ENCODE results near the gene CYP4F2.
"Not testable (repeated sequence)": the region's sequence is repeated elsewhere in the genome, so short reads cannot be mapped to it uniquely, and the experiment has no call there.

CYP4F2 gene

DNA sequence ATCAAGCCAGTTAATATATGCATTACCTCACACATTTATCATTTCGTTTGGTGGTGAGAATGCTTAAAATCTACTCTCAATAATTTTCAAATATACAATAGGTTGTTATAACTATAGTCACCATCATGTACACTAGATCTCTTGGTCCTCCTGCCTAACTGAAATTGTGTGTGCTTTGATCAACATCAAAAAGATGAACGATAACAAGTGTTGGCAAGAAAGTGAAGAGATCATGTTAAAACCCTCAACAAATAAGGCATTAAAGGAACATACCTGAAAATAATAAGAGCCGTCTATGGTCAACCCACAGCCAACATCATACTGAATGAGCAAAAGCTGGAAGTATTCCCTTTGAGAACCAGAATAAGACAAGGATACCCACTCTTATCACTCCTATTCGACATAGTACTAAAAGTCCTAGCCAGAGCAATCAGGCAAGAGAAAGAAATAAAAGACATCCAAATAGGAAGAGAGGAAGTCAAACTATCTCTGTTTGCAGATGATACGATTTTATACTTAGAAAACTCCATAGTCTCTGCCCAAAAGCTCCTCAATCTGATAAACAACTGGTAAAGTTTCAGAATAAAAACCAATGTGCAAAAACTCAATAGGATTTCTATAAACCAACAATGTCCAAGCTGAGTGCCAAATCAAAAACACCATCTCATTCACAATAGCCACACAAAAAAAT is 54.5 kb downstream of the CYP4F2 start:
- H3K27ac ChIP-seq, result no peak overlapping the region
- no peak overlapping the region for H2AFZ ChIP-seq (ENCODE audit: low read depth)
- no peaks in the 10 kb centered on the region for H3K79me2 ChIP-seq (ENCODE audit: insufficient read depth, low read depth)
- no peak overlapping the region for H3K4me2 ChIP-seq
- H3K27me3 ChIP-seq (ENCODE audit: insufficient read depth, low read depth), result peaks cover 35% of the 10 kb centered on the region; the same call in 1 of the 2 replicates
- no peaks in the 10 kb centered on the region for H4K20me1 ChIP-seq (ENCODE audit: insufficient read depth)
- no peak overlapping the region for H3K9ac ChIP-seq
- no peaks in the 10 kb centered on the region for H3K4me1 ChIP-seq (ENCODE audit: low read depth, poor library complexity, severe bottlenecking)
- H3K4me3 ChIP-seq (IDR thresholded peaks at IDR 0.05; ENCODE audit: insufficient read depth, low read depth, low read length), result no peak overlapping the region
- no peaks in the 10 kb centered on the region for H3K36me3 ChIP-seq (ENCODE audit: insufficient read depth)
- TF ChIP-seq, protein P1, sequence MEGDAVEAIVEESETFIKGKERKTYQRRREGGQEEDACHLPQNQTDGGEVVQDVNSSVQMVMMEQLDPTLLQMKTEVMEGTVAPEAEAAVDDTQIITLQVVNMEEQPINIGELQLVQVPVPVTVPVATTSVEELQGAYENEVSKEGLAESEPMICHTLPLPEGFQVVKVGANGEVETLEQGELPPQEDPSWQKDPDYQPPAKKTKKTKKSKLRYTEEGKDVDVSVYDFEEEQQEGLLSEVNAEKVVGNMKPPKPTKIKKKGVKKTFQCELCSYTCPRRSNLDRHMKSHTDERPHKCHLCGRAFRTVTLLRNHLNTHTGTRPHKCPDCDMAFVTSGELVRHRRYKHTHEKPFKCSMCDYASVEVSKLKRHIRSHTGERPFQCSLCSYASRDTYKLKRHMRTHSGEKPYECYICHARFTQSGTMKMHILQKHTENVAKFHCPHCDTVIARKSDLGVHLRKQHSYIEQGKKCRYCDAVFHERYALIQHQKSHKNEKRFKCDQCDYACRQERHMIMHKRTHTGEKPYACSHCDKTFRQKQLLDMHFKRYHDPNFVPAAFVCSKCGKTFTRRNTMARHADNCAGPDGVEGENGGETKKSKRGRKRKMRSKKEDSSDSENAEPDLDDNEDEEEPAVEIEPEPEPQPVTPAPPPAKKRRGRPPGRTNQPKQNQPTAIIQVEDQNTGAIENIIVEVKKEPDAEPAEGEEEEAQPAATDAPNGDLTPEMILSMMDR (conservative IDR thresholded peaks at IDR 0.05; ENCODE audit: low read depth, low read length), result no peak

DNA sequence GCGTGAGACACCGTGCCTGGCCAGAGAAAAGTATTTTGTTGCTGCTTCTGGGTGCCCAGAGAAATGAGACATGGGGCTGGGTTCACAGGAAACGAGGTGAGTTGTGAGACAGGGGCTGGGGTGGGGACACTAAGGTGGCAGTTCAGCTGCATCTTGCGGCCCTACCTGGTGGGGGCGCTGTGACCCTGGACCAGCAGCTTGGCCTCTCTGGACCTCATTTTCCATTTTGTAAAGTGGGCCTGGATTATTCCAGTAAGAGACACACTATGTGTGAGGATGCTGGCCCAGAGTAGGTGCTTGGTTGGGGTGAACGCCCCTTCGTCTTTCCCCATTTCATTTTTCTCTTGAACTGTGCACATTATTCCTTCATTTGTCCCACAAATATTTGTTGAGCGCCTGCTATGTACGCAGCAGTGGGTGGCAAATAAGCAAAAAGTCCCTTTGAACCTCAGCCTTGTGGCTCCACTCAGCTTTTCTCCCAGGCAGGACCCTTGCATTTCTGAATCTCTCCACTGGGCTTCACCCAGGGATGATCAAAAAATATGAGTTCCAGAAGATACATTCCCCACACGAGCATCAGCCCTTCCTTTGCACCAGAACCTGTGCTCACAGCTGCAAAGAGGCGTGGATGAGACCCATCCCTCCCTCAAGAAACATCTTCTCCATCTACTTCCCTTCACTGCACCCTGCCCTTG is 55.9 kb downstream of the CYP4F2 start:
- Histone ChIP-seq H3K4me2 (no peak overlapping the region), H3K36me3 (ENCODE audit: insufficient read depth) (no peaks in the 10 kb centered on the region), H3K27me3 (ENCODE audit: insufficient read depth, low read depth) (peaks cover 28% of the 10 kb centered on the region; the same call in 1 of the 2 replicates), H2AFZ (ENCODE audit: low read depth) (no peak overlapping the region), H3K27ac (no peak overlapping the region), H3K79me2 (ENCODE audit: insufficient read depth, low read depth) (no peaks in the 10 kb centered on the region), H4K20me1 (ENCODE audit: insufficient read depth) (no peaks in the 10 kb centered on the region), H3K4me1 (ENCODE audit: low read depth, poor library complexity, severe bottlenecking) (peaks cover 4% of the 10 kb centered on the region), H3K4me3 (IDR thresholded peaks at IDR 0.05; ENCODE audit: insufficient read depth, low read depth, low read length) (no peak overlapping the region), H3K9ac (no peak overlapping the region)
- TF ChIP-seq, protein P1 (conservative IDR thresholded peaks at IDR 0.05; ENCODE audit: low read depth, low read length), result no peak; the same call in 1 of the 2 replicates

DNA sequence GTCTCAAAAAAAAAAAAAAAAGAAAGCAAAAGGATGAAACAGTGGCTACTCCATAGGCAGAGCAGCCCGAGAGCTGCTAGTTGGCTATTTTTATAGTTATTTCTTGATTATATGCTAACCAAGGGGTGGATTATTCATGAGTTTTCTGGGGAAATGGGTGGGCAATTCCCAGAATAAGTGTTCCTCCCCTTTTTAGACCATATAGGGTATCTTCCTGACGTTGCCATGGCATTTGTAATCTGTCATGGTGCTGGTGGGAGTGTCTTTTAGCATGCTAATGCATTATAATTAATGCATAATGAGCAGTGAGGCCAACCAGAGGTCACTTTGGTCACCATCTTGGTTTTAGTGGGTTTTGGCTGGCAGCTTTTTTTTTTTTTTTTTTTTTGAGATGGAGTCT is 57.0 kb downstream of the CYP4F2 start:
- Histone ChIP-seq H3K27me3 (ENCODE audit: insufficient read depth, low read depth) (peaks cover 20% of the 10 kb centered on the region; the same call in 1 of the 2 replicates), H3K27ac (no peak overlapping the region), H4K20me1 (ENCODE audit: insufficient read depth) (no peaks in the 10 kb centered on the region), H3K9ac (no peak overlapping the region), H3K79me2 (ENCODE audit: insufficient read depth, low read depth) (no peaks in the 10 kb centered on the region), H3K4me2 (no peak overlapping the region), H3K4me1 (ENCODE audit: low read depth, poor library complexity, severe bottlenecking) (peaks cover 10% of the 10 kb centered on the region), H3K36me3 (ENCODE audit: insufficient read depth) (no peaks in the 10 kb centered on the region), H3K4me3 (IDR thresholded peaks at IDR 0.05; ENCODE audit: insufficient read depth, low read depth, low read length) (no peak overlapping the region), H2AFZ (ENCODE audit: low read depth) (no peak overlapping the region)
- TF ChIP-seq, protein P1 (conservative IDR thresholded peaks at IDR 0.05; ENCODE audit: low read depth, low read length), result no peak

DNA sequence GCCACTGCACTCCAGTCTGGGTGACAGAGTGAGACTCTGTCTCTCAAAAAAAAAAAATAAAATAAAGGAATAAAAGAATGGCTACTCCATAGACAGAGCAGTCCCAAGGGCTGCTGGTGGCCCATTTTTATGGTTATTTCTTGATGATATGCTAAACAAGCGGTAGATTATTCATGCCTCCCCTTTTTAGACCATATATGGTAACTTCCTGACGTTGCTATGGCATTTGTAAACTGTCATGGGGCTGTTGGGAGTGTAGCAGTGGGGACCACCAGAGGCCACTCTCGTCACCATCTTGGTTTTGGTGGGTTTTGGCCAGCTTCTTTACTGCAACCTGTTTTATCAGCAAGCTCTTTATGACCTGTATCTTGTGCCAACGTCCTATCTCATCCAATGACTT is 58.0 kb downstream of the CYP4F2 start:
- H3K36me3 ChIP-seq (ENCODE audit: insufficient read depth); H3K4me3 ChIP-seq (IDR thresholded peaks at IDR 0.05; ENCODE audit: insufficient read depth, low read depth, low read length); H2AFZ ChIP-seq (ENCODE audit: low read depth); H3K4me2 ChIP-seq; H3K9ac ChIP-seq; H3K79me2 ChIP-seq (ENCODE audit: insufficient read depth, low read depth); H3K27ac ChIP-seq; H4K20me1 ChIP-seq (ENCODE audit: insufficient read depth): not testable (repeated sequence)
- peaks cover 26% of the 10 kb centered on the region; the same call in 1 of the 2 replicates for H3K27me3 ChIP-seq (ENCODE audit: insufficient read depth, low read depth)
- peaks cover 13% of the 10 kb centered on the region for H3K4me1 ChIP-seq (ENCODE audit: low read depth, poor library complexity, severe bottlenecking)

DNA sequence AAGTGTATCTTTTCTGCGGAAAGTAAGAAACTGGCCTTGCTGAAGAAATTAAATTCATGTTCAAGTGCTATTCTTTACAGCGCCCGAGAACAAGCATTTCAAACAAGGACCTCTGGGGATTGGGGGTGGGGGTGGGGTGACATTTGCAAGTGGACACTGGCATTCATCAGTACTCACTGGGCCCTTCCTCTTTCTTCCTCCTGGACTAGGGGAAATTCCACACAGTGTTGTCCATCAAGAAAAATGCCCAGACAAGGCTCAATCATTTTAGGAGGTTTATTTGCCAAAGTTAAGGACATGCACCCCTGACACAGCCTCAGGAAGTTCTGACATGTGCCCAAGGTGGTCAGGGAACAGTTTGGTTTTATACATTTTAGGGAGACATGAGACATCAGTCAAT is 59.5 kb downstream of the CYP4F2 start:
- Histone ChIP-seq H3K27me3 (ENCODE audit: insufficient read depth, low read depth) (peaks cover 38% of the 10 kb centered on the region; the same call in 1 of the 2 replicates), H3K4me1 (ENCODE audit: low read depth, poor library complexity, severe bottlenecking) (peaks cover 13% of the 10 kb centered on the region), H3K4me3 (IDR thresholded peaks at IDR 0.05; ENCODE audit: insufficient read depth, low read depth, low read length) (no peak overlapping the region), H3K36me3 (ENCODE audit: insufficient read depth) (no peaks in the 10 kb centered on the region), H3K4me2 (no peak overlapping the region), H4K20me1 (ENCODE audit: insufficient read depth) (no peaks in the 10 kb centered on the region), H3K9ac (no peak overlapping the region), H2AFZ (ENCODE audit: low read depth) (no peak overlapping the region; the same call in 1 of the 2 replicates), H3K79me2 (ENCODE audit: insufficient read depth, low read depth) (no peaks in the 10 kb centered on the region), H3K27ac (no peak overlapping the region)
- TF ChIP-seq, protein P1 (conservative IDR thresholded peaks at IDR 0.05; ENCODE audit: low read depth, low read length), result no peak
